Renal pelvis (tissue), 4 donors: Measurements from ENCODE around the gene DEUP1. TPM values are rescaled to one million over a fixed set of nuclear protein-coding genes. Genes with fewer than 3 reads are reported as not detected.

Source experiments
- DNase-seq: peaks from one replicate; pipeline ENCODE4 v3.0.0-alpha.2; 2013
- polyA plus RNA-seq, 3 donors: library from polyadenylated mRNA; unstranded; fragments of 120-200 nt; gene quantifications; one replicate each; pipeline ENCODE4 v1.2.1, GENCODE V29; 2013; ENCODE audit not compliant: insufficient read length in 3 of 3

DEUP1 gene
- polyA plus RNA-seq, 3 donors, result 0.61 to 0.92 (median 0.73) TPM

DNA sequence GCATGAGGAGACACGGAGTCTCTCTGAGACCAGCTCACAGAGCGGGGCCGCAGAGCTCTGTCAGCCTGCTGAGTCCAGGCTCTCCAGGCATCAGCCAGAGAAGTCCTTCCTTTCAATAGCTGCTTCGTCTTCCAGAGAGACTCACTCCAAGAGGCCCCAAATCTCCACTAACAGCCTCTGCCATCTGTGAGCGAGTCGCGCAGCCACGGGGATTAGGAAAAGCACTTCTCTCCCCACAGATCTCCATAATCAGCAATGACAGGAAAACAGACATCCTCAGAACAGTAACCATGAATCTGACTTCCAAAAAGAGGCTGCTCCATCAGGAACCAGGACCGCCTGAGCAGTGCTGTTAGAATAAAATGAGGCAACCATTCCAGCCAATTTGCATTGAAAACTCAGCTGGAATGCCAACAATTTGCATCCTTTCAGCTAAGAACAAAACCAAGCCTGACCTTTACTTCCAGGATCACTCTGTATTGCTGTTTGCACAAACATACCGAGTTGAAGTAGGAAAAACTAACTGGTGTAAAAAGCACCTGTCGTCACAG is 147.2 kb downstream of the DEUP1 start:
- no peak for DNase-seq

DNA sequence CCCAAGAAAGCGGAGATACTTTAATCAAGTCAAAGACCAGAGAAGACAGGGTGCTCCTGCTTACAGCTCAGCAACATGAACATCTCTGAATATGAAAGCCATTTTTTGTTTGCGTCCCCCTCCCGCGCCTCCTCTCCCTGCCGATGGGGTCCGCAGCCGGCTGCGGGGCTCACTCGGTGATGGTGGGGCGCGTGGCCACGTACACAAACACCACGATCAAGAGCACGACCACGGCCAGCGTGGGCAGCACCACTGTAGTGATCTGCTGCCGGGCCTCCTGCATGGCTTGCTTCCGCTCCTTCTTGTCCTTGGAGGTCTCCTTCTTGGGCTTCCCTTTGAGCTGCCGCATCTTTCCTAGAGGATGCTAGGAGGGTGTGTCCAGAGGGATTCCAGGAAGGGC is 148.3 kb downstream of the DEUP1 start:
- DNase-seq, result no peak

DNA sequence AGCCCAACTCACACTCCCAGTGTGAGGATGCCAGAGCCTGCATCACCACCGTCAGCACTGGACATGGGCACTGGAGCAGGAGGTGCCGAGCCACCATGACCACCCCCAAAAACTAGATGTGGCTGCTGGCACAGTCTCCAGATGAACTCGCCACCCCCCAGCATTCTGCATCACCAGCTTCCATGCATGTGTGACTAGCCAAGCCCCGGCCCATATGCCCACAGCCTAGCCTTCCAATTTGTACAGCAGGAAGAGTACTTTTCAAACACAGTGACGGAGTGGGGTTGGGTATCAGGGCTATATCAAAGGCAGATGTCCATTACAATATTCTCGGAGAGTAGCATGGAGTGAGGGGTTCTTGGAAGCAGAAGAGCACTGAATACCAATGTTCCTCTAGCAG is 149.7 kb downstream of the DEUP1 start:
- DNase-seq, result no peak

DNA sequence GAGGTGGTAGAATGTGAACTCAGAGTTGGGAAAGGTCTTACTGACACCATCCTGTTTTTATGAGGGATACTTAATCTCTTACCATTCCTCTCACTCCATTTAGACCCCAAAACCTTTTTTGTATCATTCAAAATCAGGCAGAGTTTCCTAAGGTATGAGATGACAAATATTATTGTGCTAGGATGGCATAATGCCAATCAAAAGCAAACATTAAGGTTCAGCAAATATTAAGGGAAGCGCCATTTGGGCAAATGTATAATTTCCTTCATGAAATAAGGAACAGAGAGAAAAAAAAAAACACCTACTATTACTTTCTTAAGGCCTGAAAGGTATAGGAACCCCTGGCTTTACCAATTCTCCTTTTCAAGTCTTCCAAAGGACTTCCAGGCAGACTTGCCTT is 150.2 kb downstream of the DEUP1 start:
- no peak for DNase-seq

DNA sequence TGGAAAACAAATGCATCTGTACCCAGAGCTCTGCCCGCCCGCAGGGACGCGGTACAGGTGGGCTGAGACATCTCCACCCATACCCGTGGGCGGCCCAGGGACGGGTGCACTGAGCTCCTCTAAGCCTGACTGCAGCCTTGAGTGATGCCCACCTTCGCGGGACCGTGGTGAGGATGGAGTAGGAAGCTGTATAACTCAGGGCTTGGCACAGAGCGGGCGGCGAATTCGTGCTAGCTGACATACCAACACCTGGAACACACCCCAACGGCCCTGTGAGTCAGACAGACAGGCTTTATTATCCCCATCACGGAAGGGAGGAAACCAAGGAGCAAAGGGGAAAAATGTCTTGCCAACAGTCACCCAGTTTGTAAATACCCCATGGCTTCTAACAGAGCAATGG is 150.7 kb downstream of the DEUP1 start:
- no peak for DNase-seq

DNA sequence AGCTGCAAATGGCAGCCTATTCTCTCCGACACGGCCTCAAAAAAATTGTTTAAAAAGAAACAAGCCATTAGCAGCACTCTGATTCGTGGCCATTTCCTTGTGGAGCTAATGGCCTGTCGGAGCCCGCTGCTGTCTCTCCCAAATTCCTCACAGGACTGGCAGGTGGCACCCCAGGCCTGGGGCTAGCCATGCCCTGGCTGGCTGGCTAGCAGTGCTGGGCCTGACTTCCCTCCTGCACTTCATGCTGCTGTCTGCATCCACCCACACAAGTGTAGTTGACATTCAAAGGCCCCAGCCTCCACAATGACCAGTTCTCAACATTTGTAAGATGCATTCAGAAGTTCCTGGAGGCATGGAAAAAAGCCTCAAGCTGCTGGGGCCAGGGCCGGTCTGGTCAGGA is 151.2 kb downstream of the DEUP1 start:
- no peak for DNase-seq

DNA sequence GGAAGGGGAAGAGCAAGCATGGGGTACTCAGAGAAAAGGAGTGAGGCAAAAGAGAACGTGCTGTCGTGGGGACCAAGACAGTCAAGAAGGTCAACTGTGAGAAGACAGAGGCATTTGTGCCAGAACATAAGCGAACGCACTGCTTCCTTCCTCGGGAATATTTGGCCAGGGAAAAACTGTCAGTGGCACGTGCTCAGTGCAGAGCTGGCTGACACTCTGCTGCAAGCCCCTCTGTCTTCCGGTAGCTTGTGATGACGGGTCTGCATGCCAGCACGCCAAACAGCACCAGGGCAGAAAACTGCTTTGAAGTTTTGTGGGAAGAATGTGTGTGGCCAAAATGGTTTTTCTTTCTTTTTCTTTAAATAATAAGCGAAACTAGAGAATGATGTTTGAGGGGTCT is 152.0 kb downstream of the DEUP1 start:
- no peak for DNase-seq

DNA sequence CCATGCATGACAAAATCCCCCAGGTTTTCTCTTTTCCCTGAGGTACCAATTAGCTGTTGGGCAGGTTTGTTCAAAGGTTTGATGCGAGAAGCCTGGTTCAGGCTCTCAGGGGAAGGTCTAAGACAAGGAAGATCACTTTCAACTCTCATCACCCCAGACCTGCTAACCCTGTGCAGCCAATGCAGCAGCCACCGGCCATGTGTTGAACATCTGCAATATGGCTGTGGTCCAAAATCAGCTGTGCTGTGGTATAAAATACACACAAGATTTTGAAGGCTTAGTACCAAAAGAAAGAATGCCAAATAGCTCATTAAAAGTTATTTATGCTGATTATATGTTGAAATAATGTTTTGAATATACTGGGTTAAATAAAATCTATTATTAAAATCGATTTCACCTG is 154.2 kb downstream of the DEUP1 start:
- DNase-seq, result no peak

DNA sequence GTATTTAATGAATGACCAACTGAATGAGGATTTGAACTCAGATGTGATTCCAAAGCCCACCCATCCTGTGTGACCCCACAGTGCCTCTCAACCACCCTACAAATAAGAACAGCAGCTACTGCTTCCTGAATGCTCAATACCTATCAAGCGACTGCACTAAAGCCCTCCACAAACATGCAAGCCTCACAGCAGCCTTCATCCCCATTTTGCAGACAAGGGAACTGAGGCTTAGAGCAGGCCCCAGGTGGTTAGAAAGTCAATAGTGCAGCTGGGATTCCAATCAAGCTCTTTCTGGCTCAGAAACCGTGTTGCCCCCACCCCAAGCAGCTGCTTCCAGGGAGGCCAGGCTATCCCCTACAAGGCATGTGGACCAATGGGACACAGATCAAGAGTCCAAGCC is 155.4 kb downstream of the DEUP1 start:
- DNase-seq, result no peak

DNA sequence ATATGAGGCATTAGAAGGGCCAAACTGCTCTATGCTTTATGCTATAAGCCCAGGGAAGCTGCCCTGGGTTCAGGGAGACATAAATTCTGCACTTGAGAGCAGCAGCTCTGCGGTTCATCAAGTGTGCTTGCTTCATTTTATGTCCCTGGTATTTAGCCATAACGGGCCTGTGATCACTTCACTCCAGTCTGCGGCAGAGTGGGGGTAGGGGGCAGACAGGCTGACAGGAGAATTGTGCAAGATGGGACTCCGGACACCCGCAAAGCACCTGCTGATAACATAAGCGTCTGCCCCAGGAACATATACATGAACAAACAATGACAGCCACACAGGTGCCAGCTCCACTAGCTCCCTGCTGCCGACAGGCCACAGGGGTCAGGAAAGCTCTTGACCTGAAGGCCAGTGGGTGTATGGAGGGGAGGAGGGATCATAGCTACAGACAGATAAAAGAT is 156.5 kb downstream of the DEUP1 start:
- no peak for DNase-seq

Other genes with a start within 250 kb of the DEUP1 start
- gene SLC36A4, start 132.8 kb upstream of the DEUP1 start, polyA plus RNA-seq, result 10 to 100 TPM; 15.5 to 21.7 (median 19.6) TPM
- 10 to 100 TPM; 14.1 to 17.4 (median 16.3) TPM for gene SMCO4, start 212.6 kb downstream of the DEUP1 start, polyA plus RNA-seq